ENCODE measurements around the gene FST.

The FST gene

DNA sequence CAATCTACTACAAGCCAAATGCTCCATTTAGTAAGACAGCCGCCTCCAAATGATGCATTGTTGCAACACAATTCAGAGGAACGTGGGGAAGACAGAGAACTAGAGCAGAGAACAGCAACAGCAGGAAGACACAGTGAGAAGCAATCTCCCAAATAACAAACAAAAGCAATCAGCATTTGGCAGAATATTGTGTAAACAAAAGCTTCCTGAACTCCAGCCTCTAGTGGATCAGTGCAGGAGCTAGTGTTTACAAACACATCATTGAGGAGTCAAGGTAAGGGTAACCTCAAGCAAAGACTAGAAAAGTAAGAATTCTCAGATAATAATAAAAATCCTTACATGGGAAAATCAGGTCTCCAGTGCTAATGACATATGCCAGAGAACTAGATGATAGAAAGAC lies 20.6 kb downstream of the FST start:
- ChIA-PET POLR2A (no interaction called here), CTCF (interaction anchor here (0.7 kb wide), 1 partner anchor 16 kb away, joined by 3 read pairs; no protein-coding TSS in a partner anchor)
- TF ChIP-seq, protein P1, sequence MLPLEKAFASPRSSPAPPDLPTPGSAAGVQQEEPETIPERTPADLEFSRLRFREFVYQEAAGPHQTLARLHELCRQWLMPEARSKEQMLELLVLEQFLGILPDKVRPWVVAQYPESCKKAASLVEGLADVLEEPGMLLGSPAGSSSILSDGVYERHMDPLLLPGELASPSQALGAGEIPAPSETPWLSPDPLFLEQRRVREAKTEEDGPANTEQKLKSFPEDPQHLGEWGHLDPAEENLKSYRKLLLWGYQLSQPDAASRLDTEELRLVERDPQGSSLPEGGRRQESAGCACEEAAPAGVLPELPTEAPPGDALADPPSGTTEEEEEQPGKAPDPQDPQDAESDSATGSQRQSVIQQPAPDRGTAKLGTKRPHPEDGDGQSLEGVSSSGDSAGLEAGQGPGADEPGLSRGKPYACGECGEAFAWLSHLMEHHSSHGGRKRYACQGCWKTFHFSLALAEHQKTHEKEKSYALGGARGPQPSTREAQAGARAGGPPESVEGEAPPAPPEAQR (tag by site-specific recombination; IDR thresholded peaks at IDR 0.05): no peak
- TF ChIP-seq ZNF391 (tag by site-specific recombination; IDR thresholded peaks at IDR 0.05; ENCODE audit: borderline replicate concordance, low read depth) (no peak), ZNF423 (tag by site-specific recombination; IDR thresholded peaks at IDR 0.05) (no peak), ZNF654 (tag by site-specific recombination; IDR thresholded peaks at IDR 0.05; ENCODE audit: low read depth) (no peak), ZNF114 (tag by site-specific recombination; IDR thresholded peaks at IDR 0.05) (no peak), ZNF274 (IDR thresholded peaks at IDR 0.05; ENCODE audit: low read length) (no peak), ZNF274 (tag by site-specific recombination; IDR thresholded peaks at IDR 0.05; ENCODE audit: borderline replicate concordance) (no peak), ZNF433 (tag by site-specific recombination; IDR thresholded peaks at IDR 0.05; ENCODE audit: low read depth) (no peak), ZNF350 (tag by site-specific recombination; IDR thresholded peaks at IDR 0.05) (no peak)
- TF ChIP-seq, protein P2, sequence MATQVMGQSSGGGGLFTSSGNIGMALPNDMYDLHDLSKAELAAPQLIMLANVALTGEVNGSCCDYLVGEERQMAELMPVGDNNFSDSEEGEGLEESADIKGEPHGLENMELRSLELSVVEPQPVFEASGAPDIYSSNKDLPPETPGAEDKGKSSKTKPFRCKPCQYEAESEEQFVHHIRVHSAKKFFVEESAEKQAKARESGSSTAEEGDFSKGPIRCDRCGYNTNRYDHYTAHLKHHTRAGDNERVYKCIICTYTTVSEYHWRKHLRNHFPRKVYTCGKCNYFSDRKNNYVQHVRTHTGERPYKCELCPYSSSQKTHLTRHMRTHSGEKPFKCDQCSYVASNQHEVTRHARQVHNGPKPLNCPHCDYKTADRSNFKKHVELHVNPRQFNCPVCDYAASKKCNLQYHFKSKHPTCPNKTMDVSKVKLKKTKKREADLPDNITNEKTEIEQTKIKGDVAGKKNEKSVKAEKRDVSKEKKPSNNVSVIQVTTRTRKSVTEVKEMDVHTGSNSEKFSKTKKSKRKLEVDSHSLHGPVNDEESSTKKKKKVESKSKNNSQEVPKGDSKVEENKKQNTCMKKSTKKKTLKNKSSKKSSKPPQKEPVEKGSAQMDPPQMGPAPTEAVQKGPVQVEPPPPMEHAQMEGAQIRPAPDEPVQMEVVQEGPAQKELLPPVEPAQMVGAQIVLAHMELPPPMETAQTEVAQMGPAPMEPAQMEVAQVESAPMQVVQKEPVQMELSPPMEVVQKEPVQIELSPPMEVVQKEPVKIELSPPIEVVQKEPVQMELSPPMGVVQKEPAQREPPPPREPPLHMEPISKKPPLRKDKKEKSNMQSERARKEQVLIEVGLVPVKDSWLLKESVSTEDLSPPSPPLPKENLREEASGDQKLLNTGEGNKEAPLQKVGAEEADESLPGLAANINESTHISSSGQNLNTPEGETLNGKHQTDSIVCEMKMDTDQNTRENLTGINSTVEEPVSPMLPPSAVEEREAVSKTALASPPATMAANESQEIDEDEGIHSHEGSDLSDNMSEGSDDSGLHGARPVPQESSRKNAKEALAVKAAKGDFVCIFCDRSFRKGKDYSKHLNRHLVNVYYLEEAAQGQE (tag by site-specific recombination; IDR thresholded peaks at IDR 0.05): no peak
- TF ChIP-seq, protein P3, sequence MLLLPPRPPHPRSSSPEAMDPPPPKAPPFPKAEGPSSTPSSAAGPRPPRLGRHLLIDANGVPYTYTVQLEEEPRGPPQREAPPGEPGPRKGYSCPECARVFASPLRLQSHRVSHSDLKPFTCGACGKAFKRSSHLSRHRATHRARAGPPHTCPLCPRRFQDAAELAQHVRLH (tag by site-specific recombination; IDR thresholded peaks at IDR 0.05): no peak
- TF ChIP-seq, protein P4, sequence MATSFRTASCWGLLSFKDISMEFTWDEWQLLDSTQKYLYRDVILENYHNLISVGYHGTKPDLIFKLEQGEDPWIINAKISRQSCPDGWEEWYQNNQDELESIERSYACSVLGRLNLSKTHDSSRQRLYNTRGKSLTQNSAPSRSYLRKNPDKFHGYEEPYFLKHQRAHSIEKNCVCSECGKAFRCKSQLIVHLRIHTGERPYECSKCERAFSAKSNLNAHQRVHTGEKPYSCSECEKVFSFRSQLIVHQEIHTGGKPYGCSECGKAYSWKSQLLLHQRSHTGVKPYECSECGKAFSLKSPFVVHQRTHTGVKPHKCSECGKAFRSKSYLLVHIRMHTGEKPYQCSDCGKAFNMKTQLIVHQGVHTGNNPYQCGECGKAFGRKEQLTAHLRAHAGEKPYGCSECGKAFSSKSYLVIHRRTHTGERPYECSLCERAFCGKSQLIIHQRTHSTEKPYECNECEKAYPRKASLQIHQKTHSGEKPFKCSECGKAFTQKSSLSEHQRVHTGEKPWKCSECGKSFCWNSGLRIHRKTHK (tag by site-specific recombination; IDR thresholded peaks at IDR 0.05): no peak

DNA sequence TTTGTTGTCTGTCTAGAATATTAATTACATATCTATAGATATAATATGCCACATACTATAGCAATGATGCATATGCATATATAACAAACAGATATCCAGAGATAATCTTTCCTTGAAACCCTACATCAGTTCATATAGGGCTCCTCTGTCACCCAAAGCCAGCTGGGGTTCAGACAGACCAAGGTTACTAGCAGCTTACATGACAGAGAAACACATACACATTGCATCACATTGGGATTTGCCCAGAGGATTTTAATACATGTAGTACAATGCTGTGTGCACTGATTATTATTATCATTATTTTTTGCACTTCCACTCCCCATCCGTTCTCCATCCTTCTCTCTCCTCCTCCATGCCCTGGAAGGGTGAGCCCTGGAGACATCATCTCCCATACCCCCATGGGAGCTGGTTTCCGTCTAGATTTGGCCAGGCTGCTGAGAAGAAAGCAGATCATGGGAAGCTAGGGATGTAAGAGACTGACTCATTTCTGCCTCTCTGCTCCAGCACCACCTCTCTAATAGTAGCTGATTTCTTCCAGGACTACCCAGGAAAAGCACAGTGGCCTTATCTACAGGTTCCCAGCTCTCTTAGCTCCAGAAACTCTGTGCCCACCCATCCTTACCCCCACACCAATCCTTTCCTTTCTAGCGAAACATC lies 23.3 kb downstream of the FST start:
- Histone ChIP-seq H3K4me3 (ENCODE audit: low read depth, low read length) (no peak overlapping the region), H3K27ac (ENCODE audit: extremely low read depth, low read depth, low read length) (no peak overlapping the region), H3K4me1 (ENCODE audit: control insufficient read depth, insufficient read depth, low read length) (no peaks in the 10 kb centered on the region), H3K36me3 (ENCODE audit: control insufficient read depth in 2 of 2, insufficient read depth in 1 of 2, low read length in 2 of 2) (no peaks in the 10 kb centered on the region), H3K9me3 (ENCODE audit: control insufficient read depth, insufficient read depth, low read depth, low read length) (no peaks in the 10 kb centered on the region)
- CTCF ChIA-PET: interaction anchor here (0.6 kb wide), 1 partner anchor 332 kb away, joined by 3 read pairs; no protein-coding TSS in a partner anchor
- POLR2A ChIA-PET: no interaction called here
- TF ChIP-seq OVOL3 (tag by site-specific recombination; IDR thresholded peaks at IDR 0.05): no peak
- TF ChIP-seq ZBTB17 (tag by site-specific recombination; IDR thresholded peaks at IDR 0.05): peak; percentile 39; the same call in 1 of the 2 replicates
- TF ChIP-seq ZNF514 (tag by site-specific recombination; IDR thresholded peaks at IDR 0.05): no peak
- no peak for TF ChIP-seq SCRT1 (tag by site-specific recombination; IDR thresholded peaks at IDR 0.05; ENCODE audit: borderline replicate concordance)
- TF ChIP-seq ZNF626 (tag by site-specific recombination; IDR thresholded peaks at IDR 0.05): no peak
- no peak for TF ChIP-seq ZNF510 (tag by site-specific recombination; IDR thresholded peaks at IDR 0.05; ENCODE audit: insufficient replicate concordance)

More for the DNA sequence above, 20.6 kb downstream of the FST start:
- no peaks in the 10 kb centered on the region for H3K9me3 ChIP-seq (ENCODE audit: control insufficient read depth, insufficient read depth, low read depth, low read length)
- H3K27ac ChIP-seq (ENCODE audit: extremely low read depth, low read depth, low read length): no peak overlapping the region
- no peaks in the 10 kb centered on the region for H3K36me3 ChIP-seq (ENCODE audit: control insufficient read depth in 2 of 2, insufficient read depth in 1 of 2, low read length in 2 of 2)
- H3K4me1 ChIP-seq (ENCODE audit: control insufficient read depth, insufficient read depth, low read length): no peaks in the 10 kb centered on the region
- H3K4me3 ChIP-seq (ENCODE audit: low read depth, low read length): no peak overlapping the region
